ENCODE data around the gene ENAM. TPM values are rescaled to one million over a fixed set of nuclear protein-coding genes. Genes with fewer than 3 reads are reported as not detected.

The ENAM gene
- total and polyA plus RNA-seq, 2 experiments from 2014 or later = not detected

- Histone ChIP-seq H3K4me3 (no peak overlapping the region), H3K27ac (ENCODE audit: low read depth) (no peak overlapping the region), H3K27me3 (ENCODE audit: insufficient read depth) (no peaks in the 10 kb centered on the region), H3K4me2 (no peak overlapping the region), H3K79me2 (replicated peaks; ENCODE audit: insufficient read depth) (no peaks in the 10 kb centered on the region), H4K20me1 (replicated peaks; ENCODE audit: insufficient read depth) (no peaks in the 10 kb centered on the region), H3K9me2 (ENCODE audit: insufficient read depth) (no peaks in the 10 kb centered on the region), H2AFZ (0 out of 2 replicates have a peak overlapping the region, but pooled peaks have one; percentile 53), H3K36me3 (ENCODE audit: insufficient read depth) (no peaks in the 10 kb centered on the region), H3F3A (replicated peaks; ENCODE audit: low read depth) (no peaks in the 10 kb centered on the region), H3K4me1 (ENCODE audit: insufficient read depth) (no peaks in the 10 kb centered on the region)
- H3K4me3 Mint-ChIP-seq = no peak overlapping the region
- no peaks in the 10 kb centered on the region for H3K36me3 Mint-ChIP-seq (ENCODE audit: low read depth)
- H3K27ac Mint-ChIP-seq = no peak overlapping the region
- DNase-seq (ENCODE audit: low spot score) (no peak), ATAC-seq (no peak)
- H3K4me1 Mint-ChIP-seq = no peaks in the 10 kb centered on the region
- H3K27me3 Mint-ChIP-seq (ENCODE audit: insufficient read depth, low read depth, poor library complexity) = no peaks in the 10 kb centered on the region
- H3K9me3 Mint-ChIP-seq = no peaks in the 10 kb centered on the region
- TF ChIP-seq POLR2AphosphoS5 (IDR thresholded peaks at IDR 0.05; ENCODE audit: low read depth) (no peak), CREB1 (CRISPR knock-in tag; IDR thresholded peaks at IDR 0.05; ENCODE audit: low read depth) (no peak), STAT1 (IDR thresholded peaks at IDR 0.05; ENCODE audit: unreplicated experiment) (no peak), ZNF462 (CRISPR knock-in tag; IDR thresholded peaks at IDR 0.05) (no peak), ZNF331 (CRISPR knock-in tag; IDR thresholded peaks at IDR 0.05; ENCODE audit: low read depth) (no peak), CTCF (conservative IDR thresholded peaks at IDR 0.05; ENCODE audit: low read depth in 2 of 2) (no peak), JUNB (IDR thresholded peaks at IDR 0.05; ENCODE audit: unreplicated experiment) (no peak), EZH2phosphoT487 (IDR thresholded peaks at IDR 0.05; ENCODE audit: unreplicated experiment) (no peak), EZH2 (IDR thresholded peaks at IDR 0.05; ENCODE audit: low read depth, unreplicated experiment) (no peak), NANOG (IDR thresholded peaks at IDR 0.05; ENCODE audit: borderline replicate concordance) (no peak), ZNF114 (CRISPR knock-in tag; IDR thresholded peaks at IDR 0.05) (no peak)
- TF ChIP-seq, protein P1, sequence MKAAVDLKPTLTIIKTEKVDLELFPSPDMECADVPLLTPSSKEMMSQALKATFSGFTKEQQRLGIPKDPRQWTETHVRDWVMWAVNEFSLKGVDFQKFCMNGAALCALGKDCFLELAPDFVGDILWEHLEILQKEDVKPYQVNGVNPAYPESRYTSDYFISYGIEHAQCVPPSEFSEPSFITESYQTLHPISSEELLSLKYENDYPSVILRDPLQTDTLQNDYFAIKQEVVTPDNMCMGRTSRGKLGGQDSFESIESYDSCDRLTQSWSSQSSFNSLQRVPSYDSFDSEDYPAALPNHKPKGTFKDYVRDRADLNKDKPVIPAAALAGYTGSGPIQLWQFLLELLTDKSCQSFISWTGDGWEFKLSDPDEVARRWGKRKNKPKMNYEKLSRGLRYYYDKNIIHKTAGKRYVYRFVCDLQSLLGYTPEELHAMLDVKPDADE (IDR thresholded peaks at IDR 0.05) = no peak
These were observed 8.8 kb downstream of the ENAM start for GRCh38 chr4:70637239-70637913.
